NCI-H510A (cell line): Measurements from ENCODE around the gene PPP6R1.

Experiments used
- DNase-seq: peaks from one replicate; lab custom pipeline; 2025; lab: John Stamatoyannopoulos, UW

Gene PPP6R1

DNA sequence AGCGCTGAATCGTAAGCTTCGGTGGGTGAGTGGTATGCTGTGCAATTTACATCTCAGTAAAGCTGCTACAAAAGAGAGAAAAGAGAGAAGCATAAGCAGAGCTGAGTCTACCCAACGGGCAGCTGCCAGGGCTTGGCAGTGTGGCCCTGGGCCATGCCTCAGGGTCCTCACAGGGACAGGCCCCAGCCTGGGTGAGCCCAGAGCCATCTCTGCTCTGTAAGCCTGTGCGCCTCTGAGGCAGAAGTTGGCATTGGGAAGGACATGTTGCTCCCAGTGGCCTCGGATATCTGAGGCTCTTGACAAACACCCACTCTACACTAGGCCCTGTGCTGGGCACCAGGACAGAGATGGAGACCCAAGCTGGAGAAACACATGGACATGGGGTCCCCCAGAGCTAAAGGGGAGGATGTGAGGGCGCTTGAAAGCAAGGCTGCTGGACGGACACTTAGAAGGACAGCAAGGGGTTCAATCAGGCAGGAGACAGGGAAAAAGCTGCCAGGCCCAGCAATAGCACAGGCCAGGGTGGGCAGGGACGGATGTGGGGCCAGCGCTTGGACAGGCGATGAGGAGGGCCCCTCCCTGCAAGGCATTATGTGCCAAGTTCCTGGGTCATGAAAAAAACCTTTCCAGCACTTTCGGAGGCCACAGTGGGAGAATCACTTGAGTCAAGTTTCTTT, 14.7 kb downstream of the PPP6R1 start:
- no peak for DNase-seq

DNA sequence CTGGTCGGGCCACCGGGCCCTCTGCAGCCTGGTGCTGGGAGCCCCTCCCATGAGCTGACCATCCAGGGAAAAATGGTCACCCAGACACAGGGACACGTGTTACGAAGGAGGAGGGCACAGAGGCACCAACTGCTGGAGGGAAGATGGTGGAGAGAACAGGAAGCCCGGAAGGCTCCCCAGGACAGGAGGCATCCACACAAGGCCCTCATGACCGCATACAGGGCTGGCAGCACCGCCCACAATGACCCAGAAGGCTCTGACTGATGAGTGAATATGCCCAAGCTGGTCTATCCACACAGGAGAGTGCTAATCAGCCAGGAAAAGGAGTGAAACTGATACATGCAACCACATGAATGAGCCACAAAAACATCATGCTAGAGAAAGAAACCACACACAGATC, 16.3 kb downstream of the PPP6R1 start:
- DNase-seq: no peak

DNA sequence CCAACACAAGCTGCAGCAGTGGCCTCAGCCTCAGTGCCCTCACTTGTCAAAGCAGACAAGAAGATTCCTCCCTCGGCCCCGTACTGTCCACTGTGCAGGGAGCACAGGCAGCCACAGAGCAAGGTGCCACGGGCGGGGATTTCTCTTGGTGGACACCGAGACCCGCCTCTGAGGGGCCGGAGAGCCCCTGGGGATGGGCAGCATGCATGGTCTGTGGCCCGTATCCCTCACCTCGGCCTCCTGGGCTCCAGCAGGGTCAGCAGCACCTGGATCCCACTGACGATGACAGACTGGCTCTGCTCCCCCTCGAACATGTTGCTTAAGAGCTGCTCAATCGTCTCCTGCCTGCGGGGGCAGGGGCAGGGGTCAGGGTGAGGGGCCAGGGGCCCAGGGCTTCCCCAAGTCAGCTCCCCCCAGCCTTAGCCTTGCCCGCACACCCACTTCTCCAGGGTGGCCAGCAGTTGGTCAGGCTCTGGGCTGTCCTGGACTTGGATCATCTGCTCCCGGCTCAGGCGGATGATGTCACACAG, 16.8 kb downstream of the PPP6R1 start:
- no peak for DNase-seq

DNA sequence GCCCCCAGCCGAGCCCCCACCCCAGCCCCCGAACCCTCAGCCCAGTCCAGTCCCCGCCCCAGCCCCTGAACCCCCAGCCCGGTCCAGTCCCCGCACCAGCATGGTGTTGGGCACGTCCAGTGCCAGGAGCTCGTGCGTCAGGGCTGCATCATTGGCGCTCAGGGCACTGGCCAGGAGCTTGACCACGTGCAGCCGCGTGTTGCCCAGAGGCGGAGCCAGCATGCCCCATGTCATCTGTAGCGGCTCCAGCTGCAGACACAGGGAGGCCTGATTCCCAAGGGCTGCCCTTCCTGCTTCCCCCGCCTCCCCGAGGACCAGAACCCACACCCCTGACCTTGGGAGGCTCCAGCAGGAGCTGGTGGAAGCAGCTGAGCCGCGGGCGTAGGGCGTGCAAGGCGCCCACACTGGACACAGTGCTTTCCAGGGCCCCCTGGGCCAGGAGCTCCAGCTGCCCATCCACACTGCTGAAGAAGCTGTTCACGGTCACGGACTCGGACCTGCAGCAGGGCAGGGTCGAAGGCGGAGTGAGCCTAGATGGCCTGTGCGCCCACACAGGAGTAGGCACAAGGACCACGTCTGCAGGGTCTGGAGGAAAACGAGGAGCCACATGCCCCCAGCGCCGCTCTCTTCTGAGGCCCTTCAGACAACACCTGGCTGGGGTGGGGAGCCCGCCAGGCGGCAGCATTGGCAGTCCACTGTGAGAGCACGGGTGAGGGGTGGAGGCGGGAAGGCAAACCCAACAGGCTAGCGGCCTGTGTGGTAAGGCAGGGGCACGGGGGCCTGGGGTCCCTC, 17.5 kb downstream of the PPP6R1 start:
- DNase-seq: no peak

DNA sequence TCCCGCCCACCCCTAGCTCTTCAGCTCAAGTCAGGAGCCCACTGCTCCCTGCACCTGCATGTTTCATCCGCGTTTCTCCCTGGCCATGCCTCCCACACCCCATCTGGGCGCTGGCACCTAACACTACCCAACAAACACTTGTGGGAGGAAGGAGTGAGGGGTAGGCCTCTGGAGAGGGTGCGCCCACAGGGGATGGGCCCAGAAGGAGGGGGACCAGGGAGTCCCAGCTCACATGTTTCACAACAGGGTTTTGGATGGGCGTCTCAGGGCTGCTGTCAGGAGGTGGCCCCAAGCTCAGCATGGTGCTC, 18.1 kb downstream of the PPP6R1 start:
- no peak for DNase-seq

DNA sequence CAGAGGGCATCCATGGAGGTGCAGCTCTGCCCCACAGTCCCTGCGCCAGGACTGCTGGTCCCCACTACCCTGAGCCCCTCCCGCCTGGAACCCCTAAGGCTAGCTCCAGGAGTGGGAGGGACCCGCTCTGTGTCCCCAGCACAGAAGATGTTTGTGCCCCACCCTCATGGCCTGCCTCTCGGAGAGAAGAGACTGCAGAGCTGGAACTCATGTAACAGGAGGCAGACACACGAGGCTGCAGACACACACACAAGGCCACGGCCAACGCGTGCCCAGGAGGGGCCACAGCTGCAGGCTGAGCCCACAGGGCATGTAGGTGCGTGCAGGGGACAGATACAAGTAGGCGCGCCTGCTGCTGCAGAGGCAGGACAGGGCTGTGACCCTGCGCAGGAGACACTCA, 19.8 kb downstream of the PPP6R1 start:
- no peak for DNase-seq

DNA sequence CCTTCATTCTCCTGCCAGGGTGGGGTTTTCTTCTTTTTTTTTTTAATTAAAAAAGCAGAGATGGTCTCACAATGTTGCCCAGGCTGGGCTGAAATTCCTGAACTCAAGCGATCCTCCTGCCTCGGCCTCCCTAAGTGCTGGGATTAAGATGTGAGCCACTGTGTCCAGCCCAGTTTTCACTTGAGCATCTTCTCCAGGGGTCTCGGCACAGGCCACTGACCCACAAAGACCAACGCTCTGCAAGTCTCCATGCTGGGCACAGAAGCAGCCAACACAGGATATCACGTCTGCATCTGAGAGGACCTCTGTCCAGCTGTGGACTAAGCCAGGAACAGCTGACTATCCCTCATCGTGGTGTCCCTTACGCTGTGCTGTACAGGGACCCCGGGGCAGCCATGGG, 20.8 kb downstream of the PPP6R1 start:
- DNase-seq: no peak

DNA sequence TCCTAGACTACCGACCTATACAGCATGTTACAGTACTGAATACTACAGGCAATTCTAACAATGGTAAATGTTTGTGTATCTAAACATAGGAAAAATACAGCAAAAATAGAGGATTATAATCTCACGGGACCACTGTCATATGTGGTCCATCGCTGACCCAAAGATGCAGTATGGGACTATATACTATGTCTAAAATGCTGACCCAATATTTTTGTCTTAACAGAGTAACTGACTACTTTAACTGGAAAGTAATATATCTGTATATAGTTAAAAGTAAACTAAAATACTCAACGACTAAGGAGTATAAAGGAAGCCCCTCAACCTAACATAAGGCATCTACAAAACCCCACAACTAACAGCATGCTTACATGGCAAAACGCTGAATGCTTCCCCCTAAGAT, 25.8 kb downstream of the PPP6R1 start:
- DNase-seq: no peak

DNA sequence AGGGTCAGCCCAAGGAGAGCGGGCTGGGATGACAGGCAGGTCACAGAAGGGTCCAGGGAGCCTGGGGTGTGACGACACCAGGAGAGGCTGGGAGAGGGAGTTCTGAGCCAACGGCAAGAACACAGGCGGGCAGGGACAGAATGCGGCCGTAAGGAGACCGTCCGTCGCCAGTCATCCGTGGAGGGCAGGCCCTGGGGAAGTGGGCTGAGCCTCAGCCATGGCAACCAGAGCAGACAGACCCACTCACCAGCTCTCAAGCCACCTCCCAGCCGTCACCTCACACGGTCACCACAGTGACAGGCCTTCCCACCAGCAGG, 26.6 kb downstream of the PPP6R1 start:
- no peak for DNase-seq

DNA sequence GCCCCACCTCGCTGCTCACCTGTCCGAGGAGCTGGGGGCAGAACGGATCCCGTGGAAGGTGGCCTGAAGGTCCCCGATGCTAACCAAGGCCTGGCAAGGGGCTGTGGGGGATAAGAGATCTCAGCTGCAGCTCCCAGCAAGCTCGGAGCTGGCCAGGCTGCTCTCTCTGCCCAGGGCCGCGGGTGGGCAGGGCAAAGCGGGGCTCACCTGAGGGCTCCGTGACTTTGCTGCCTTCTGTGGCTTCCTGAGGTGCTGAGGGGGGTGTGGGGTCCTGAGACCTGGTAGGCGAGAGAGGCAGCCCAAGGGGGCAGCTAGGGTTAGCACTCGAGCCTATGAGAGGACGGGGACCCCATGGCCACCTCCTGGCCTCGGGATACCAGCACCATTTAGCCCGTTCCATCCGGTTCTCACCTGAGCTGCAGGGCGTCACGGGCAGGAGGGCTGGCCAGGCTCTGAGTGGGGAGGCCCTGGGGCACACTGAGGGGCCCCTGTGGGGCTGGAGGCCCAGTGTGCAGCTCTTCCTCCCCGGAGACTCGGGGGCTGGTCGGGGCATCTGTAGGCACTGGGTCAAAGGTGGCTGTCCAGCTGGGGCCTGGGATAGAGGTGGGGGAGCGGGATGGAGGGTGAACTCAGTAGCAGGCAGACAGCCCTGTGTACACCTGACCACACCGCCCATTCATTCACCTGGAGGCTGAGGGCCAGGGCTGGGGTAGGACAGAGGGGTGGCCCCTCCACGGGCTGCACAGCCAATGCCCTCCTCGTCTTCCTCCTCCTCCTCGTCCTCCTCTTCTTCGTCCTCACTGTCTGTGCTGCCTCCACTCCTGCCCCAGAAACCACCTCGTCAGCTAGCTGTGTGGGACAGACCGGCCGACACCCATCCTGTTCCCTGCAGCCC, 27.2 kb downstream of the PPP6R1 start:
- DNase-seq: no peak

DNA sequence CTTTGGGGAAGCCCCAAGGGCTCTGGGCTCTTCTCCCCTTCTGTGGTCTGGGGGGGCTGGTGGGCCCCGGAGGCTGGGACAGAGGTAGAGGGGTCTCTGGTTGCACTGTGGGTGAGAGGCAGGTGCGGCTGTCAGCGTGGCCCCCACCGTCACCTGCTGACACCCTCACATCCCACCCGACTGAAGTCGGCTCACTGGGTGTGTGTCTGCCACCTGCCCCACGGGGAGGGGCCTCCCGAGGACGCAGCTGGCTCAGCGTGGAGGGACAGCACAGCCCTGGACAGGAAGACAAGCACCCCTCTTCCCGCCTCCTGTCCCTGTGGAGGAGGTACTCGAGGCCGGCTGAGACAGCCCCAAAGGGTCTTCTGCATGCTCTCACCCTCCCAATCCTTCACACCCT, 28.0 kb downstream of the PPP6R1 start:
- DNase-seq: no peak

DNA sequence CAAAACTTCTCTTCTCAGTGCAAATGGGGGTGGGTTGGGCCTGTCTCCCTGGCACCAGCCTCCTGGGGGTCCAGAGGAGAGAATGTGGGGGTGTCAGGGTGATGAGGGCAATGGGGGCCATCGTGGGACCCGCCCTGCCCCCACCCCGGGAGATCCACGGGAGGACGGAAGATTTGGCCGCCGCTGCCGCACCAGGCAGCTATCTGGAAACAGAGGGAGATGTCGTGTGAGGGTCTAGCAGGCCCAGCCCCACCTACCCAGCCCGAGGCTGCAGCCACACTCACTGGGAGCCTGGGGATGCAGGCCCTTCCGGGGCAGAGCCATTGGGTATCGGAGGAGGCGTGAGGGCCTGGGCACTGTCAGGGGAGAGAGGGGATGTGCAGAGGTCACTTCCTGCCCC, 28.5 kb downstream of the PPP6R1 start:
- no peak for DNase-seq

DNA sequence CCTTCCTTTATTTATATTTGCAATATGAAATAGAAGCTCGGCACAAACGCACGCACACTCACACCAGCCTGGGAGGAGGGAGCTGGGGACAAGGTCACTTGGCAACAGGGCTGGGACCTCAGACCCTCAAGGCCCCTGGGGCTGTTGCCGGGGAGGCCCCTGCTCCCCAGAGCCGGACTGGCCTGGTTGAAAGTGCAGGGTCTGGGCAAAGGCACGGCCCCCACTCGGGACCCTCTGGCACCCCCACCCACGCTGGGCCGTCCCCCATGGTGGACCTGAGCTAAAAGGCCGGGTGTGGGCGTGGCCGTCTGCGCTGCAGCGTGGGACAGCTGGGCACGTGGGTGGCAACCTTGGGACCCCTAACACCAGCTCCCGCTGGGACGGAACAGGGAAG, 29.0 kb downstream of the PPP6R1 start:
- no peak for DNase-seq

DNA sequence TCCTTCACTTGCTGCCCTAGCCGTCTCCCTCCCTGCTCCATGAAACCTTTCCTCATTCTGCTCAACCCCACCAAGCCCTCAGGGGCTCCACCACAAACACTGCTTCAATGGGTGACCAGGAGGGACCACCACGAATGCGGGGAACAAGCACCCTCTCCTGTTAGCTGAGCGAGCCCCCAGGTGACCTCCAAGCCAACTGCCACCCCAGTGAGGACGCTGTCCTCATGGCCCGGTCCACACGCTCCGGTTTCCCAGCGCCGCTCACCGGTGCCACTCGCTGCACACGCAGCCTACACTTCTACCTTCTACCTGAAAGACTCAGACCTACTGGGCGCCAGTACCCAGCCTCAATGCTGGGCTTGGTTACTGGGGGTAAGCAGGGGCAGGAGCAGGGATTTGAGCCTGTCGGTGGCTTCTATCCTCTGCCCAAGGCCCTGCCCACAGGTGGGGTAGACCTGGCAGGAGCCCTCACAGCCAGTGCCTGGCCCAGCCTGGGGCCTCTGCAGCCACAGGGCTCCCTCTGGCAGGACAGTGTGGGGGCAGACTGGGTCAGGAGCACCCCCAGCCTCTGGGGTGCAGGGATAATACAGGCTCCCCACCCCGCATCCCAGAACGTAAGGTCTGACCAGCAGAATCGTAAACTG, 29.6 kb downstream of the PPP6R1 start:
- no peak for DNase-seq

DNA sequence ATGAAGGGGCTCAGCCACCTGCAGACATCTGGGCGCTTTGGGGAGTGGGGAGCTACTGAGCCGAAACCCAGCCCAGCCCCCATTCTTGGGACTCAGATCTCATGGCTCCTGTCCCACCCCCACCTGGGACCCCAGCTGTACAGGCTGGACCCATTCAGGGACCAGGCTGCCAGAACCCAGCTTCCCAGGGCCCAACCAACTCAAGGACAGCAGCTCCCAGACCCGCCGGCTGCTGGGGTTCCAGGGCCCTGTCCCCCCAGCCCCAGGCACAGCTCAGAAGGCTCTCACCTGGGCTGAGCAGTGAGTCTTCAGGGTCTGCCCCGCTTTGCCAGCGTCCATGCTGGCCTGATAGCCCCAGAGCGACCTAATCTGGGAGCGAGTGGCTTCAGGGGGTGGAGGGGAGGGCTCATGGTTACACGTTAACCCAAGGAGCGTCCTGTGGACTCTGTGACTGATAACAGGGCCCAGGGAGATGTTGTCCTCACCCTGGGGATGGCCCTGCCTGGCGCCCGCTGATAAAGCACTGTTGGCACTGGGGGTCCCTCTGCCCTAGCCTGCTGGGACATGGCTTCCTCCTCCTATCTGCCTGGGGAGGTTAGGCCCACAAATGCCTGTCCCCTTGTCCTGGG, 30.3 kb downstream of the PPP6R1 start, which contains the start of gene TMEM86B:
Gene TMEM86B (minus strand): TSS at position 361 of the 629 bp plus-strand sequence. CDS start 22 bp downstream, at position 339.
- DNase-seq: no peak

DNA sequence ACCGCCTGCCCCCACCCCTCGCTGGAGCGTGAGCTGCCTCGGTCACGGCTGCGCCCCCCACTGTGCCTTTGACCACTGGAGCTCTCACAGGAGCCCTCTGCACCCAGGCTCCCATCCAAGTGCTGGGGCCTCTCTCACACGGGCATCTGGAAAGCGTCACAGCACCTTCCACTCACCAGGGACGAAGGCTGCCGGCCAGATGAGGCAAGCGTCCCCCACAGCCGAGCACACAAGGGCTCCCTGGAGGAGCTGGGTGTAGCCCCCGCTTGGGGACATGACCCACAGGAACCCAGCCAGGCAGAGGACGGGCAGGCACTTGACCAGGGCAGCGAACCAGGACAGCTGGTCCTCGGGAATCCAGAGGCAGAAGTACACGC, 30.8 kb downstream of the PPP6R1 start:
- no peak for DNase-seq

DNA sequence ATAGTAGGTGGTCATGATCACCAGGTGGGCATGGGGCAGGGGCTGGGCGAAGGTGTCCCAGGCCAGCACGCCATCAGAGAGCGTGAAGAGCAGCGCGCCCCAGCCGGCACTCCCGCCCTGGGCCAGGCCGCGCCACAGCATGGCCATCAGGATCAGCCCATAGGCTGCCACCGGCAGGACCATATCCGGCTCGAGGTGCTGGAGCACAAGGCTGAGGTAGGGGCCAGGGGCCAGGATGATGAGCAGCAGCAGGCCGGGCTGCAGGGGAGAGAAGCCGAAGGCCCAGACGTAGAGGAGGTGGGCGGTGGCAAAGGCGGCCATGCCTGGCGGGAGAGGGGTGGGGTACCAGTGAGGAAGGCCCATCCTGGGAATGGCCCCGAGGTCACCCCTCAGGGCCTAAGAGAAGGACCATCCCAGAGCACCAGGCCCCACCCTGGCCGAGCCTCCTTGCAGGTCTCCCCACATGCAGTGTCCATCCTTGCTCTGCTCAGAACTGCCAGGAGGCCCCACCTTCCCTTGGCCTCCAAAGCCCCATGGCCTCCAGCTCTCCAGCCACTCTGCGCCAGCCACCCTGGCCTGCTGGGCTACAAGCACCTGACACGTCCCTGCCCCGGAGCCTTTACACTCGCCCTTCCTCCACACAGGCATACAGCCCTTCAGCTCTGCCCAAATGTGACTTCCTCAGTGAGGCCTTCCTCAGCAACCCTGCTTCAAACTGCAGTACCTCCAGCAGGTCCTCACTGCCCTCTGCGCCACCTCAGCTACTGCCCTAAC, 31.4 kb downstream of the PPP6R1 start:
- DNase-seq: no peak

DNA sequence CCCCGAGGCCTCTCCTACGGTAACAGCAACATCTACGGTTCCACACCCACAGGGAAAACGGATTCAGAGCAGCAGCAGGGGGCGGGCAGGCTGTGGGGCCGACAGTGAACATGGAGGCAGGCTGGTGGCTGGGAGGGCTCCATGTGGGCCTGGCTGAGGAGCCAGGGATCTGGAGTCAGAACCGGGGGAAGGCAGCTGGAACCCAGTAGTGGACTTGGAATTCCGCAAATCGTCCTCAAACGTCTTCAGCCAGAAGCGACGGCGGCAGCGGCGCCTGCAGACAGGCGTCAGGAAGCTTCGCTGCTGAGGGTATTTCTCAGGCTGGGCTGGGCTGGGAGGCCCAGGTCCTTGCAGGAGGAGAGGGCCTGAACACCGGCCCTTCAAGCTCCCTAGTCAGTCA, 32.0 kb downstream of the PPP6R1 start:
- DNase-seq: no peak

DNA sequence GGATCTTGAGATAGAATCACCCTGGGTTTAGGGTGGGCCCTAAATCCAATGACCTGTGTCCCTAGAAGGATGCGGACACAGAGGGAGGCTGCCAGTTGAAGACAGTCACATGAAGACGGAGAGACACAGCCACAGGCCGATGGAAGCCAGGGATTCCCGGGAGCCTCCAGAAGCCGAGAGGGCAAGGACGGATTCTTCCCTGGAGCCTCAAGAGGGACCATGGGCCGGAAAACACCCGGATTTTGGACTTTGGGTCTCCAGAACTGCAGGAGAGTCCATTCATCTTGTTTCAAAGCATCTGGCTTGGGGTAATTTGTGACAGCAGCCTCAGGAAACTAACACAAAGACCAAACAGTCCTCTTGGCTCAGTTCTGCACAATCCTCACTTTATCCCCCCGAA, 32.5 kb downstream of the PPP6R1 start:
- no peak for DNase-seq

DNA sequence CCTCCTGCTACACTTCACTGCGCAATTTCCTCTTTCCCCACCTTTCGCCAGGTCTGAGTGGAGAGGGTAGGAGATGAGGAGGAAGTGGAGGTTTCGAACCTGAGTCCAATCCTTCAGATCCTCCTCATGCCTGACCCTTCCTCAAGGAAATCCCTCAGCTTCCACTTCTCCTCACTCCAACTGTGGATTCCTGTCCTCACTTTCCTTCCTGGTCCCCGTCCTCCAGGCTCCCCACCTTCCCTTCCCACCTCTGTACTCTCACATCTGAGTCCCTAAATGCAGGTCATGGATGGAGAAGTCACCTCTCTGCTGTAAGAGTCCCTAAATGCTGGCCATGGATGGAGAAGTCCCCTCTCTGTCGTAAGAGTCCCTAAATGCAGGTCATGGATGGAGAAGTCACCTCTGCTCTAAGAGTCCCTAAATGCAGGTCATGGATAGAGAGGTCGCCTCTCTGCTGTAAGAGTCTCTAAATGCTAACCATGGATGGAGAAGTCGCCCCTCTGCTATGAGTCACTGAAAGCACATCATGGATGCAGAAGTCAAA, 33.3 kb downstream of the PPP6R1 start:
- no peak for DNase-seq
